ENCODE results near the gene OMP. TPM values are rescaled to one million over a fixed set of nuclear protein-coding genes. Genes with fewer than 3 reads are reported as not detected.

The OMP gene
- total and polyA plus RNA-seq, 2 of the 4 experiments (the other 2 are of a cell fraction) = 0.27 TPM; not detected in 1

DNA sequence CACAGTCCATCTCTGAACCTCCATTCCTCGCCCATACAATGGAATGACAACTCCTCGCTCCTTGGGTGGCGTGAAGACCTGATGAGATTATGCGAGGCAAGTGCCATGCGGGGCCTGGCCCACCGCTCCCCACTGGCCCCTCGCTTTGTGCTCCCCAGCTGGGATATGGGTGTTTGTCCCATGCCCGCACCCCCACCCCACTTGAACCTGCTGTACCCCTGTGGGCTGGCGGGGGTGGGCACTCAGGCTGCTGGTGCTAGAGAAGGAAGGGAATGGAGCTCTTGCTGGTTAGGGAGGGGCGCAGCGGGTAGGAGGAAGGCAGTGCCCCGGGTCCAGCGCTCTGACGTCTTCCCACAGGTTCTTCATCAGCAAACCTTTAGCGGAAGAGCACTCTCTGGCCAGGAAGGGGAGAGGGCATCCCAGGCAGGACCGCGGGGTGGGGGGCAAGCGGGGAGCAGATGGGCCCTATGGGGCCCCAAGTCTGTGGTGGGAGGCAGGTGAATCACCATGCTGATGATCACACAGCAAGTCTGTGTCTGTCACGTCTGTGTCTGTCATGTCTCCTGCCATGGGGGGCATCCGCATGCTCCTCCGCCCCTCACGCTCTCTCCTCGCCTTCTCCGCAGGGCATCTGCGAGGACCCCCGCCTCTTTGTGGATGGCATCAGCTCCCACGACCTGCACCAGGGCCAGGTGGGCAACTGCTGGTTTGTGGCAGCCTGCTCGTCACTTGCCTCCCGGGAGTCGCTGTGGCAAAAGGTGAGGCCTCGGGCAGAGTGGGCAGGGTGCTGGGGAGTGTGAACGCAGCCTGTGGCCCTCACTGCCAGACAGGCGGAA lies 9.4 kb upstream of the OMP start:
- no peak overlapping the region for H2BK15ac ChIP-seq (ENCODE audit: low read depth, low read length)
- no peak overlapping the region for H3K4me3 ChIP-seq (ENCODE audit: insufficient read depth, low read depth, low read length)
- in situ Hi-C loops (cut with MboI; ENCODE audit: low sequenced_read_pairs) = loop anchor here (5.0 kb wide), 1 partner anchor 46 kb away; no protein-coding TSS in a partner anchor
- H4K20me1 ChIP-seq (ENCODE audit: insufficient read depth, low read length) = peaks cover 19% of the 10 kb centered on the region
- H2BK120ac ChIP-seq (ENCODE audit: low read depth, low read length) = no peak overlapping the region
- no peak overlapping the region for H2BK5ac ChIP-seq (ENCODE audit: low read depth, low read length, poor library complexity, severe bottlenecking)
- dilution Hi-C loops (cut with HindIII; ENCODE audit: low sequenced_read_pairs, unreplicated experiment) = no loop called here
- no peak overlapping the region for H3K4me2 ChIP-seq (ENCODE audit: low read depth, low read length)
- POLR2A ChIA-PET (ENCODE audit: unreplicated experiment) = no interaction called here
- no peak overlapping the region for H3K9ac ChIP-seq (ENCODE audit: low read depth, low read length)
- peaks cover 2% of the 10 kb centered on the region for H3K36me3 ChIP-seq (ENCODE audit: control insufficient read depth, insufficient read depth, low read length)
- WGBS, 2 experiments (ENCODE audit: extremely low coverage in 2 of 2, insufficient read length in 1 of 2) = 92% methylated on average over 16 of the region's 33 CpGs; no CpG with 5 or more reads in 1 of the 2 experiments
- no peak overlapping the region for H2BK20ac ChIP-seq (ENCODE audit: low read depth, low read length)
- intact Hi-C loops (cut with micrococcal nuclease) = no loop called here
- peak overlapping the region; percentile 50 for H2AK9ac ChIP-seq (replicated peaks; ENCODE audit: low read depth, low read length, poor library complexity)
- H4K5ac ChIP-seq (ENCODE audit: low read depth, low read length) = no peak overlapping the region
- CTCF ChIA-PET = interaction anchor here (2.9 kb wide), 1 partner anchor 46 kb away, joined by 21 read pairs; no protein-coding TSS in a partner anchor
- H3K18ac ChIP-seq (ENCODE audit: low read depth, low read length) = no peak overlapping the region
- BruUV-seq (replicated peaks) = no TSS peak
- no peak overlapping the region for H3K27ac ChIP-seq (ENCODE audit: insufficient read depth, low read length)
- H4K8ac ChIP-seq (ENCODE audit: low read depth in 2 of 2, low read length in 2 of 2) = no peak overlapping the region
- no peak overlapping the region for H3K14ac ChIP-seq (replicated peaks; ENCODE audit: low read depth, low read length)
- no peak overlapping the region for H2AK5ac ChIP-seq (ENCODE audit: low read depth, low read length)
- no peaks in the 10 kb centered on the region for H3K4me1 ChIP-seq (ENCODE audit: control insufficient read depth, insufficient read depth, low read length)
- no peak overlapping the region for H3K23ac ChIP-seq (ENCODE audit: low read depth, low read length)
- no peak overlapping the region for H4K91ac ChIP-seq (ENCODE audit: insufficient read depth, low read depth, low read length)
- no peak for ATAC-seq (ENCODE audit: low read depth)
- H3K9me1 ChIP-seq (ENCODE audit: insufficient read depth, low read length) = no peaks in the 10 kb centered on the region
- H3K9me3 ChIP-seq (ENCODE audit: control insufficient read depth, insufficient read depth, low read length) = no peaks in the 10 kb centered on the region
- peak overlapping the region; percentile 14 for H2AFZ ChIP-seq (replicated peaks; ENCODE audit: low read length, poor library complexity)
- H3K79me1 ChIP-seq (ENCODE audit: low read depth in 1 of 2, low read length in 2 of 2) = no peaks in the 10 kb centered on the region; a peak in 1 of 4 replicates
- no peaks in the 10 kb centered on the region for H3K27me3 ChIP-seq (ENCODE audit: control insufficient read depth, insufficient read depth, low read length)
- no peak overlapping the region for H3K56ac ChIP-seq (ENCODE audit: extremely low read depth, insufficient read depth, low read length)
- no peak overlapping the region for H3K4ac ChIP-seq (ENCODE audit: low read depth, low read length)
- DNase-seq = no peak
- no peak for TF ChIP-seq RFX5 (IDR thresholded peaks at IDR 0.05; ENCODE audit: low read depth, low read length)
- TF ChIP-seq NFE2L2 (IDR thresholded peaks at IDR 0.05; ENCODE audit: low read depth, low read length) = no peak
- no peak for TF ChIP-seq POLR2A (IDR thresholded peaks at IDR 0.05; ENCODE audit: low read depth, low read length)
- no peak for TF ChIP-seq FOS (IDR thresholded peaks at IDR 0.05; ENCODE audit: low read depth, low read length)
- TF ChIP-seq SMC3 (IDR thresholded peaks at IDR 0.05; ENCODE audit: low read depth, low read length) = no peak
- TF ChIP-seq, protein P1, sequence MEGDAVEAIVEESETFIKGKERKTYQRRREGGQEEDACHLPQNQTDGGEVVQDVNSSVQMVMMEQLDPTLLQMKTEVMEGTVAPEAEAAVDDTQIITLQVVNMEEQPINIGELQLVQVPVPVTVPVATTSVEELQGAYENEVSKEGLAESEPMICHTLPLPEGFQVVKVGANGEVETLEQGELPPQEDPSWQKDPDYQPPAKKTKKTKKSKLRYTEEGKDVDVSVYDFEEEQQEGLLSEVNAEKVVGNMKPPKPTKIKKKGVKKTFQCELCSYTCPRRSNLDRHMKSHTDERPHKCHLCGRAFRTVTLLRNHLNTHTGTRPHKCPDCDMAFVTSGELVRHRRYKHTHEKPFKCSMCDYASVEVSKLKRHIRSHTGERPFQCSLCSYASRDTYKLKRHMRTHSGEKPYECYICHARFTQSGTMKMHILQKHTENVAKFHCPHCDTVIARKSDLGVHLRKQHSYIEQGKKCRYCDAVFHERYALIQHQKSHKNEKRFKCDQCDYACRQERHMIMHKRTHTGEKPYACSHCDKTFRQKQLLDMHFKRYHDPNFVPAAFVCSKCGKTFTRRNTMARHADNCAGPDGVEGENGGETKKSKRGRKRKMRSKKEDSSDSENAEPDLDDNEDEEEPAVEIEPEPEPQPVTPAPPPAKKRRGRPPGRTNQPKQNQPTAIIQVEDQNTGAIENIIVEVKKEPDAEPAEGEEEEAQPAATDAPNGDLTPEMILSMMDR (conservative IDR thresholded peaks at IDR 0.05; ENCODE audit: low read depth, low read length) = no peak
- no peak for TF ChIP-seq CHD1 (IDR thresholded peaks at IDR 0.05; ENCODE audit: low read depth, low read length)
- TF ChIP-seq CEBPB (IDR thresholded peaks at IDR 0.05; ENCODE audit: low read depth, low read length) = no peak
- TF ChIP-seq, protein P2, sequence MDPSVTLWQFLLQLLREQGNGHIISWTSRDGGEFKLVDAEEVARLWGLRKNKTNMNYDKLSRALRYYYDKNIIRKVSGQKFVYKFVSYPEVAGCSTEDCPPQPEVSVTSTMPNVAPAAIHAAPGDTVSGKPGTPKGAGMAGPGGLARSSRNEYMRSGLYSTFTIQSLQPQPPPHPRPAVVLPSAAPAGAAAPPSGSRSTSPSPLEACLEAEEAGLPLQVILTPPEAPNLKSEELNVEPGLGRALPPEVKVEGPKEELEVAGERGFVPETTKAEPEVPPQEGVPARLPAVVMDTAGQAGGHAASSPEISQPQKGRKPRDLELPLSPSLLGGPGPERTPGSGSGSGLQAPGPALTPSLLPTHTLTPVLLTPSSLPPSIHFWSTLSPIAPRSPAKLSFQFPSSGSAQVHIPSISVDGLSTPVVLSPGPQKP (IDR thresholded peaks at IDR 0.05; ENCODE audit: borderline replicate concordance, low read depth, low read length) = no peak
- TF ChIP-seq MXI1 (IDR thresholded peaks at IDR 0.05; ENCODE audit: borderline replicate concordance, low read depth, low read length) = no peak
- no peak for TF ChIP-seq RAD21 (IDR thresholded peaks at IDR 0.05; ENCODE audit: low read length)
- no peak for TF ChIP-seq BHLHE40 (IDR thresholded peaks at IDR 0.05; ENCODE audit: low read depth, low read length)
- no peak for TF ChIP-seq RCOR1 (IDR thresholded peaks at IDR 0.05; ENCODE audit: insufficient replicate concordance, low read length)
- TF ChIP-seq MAZ (IDR thresholded peaks at IDR 0.05; ENCODE audit: borderline replicate concordance, low read depth, low read length) = no peak
- TF ChIP-seq MAFK (IDR thresholded peaks at IDR 0.05; ENCODE audit: low read depth, low read length) = no peak

Measured in IMR-90 (cell line).